Measurements from ENCODE around the gene CDC6.

GRCh38 chr17:40268141-40268712, 19.5 kb upstream of the CDC6 start:
- TF ChIP-seq REST (IDR thresholded peaks at IDR 0.05; ENCODE audit: insufficient read depth in 1 of 2, low read depth in 2 of 2, low read length in 2 of 2) = no peak
- TF ChIP-seq TAF1 (IDR thresholded peaks at IDR 0.05; ENCODE audit: borderline replicate concordance, insufficient read depth, low read length) = no peak

All from PFSK-1 (cell line).